ENCODE results near the gene CLCNKA.

DNA sequence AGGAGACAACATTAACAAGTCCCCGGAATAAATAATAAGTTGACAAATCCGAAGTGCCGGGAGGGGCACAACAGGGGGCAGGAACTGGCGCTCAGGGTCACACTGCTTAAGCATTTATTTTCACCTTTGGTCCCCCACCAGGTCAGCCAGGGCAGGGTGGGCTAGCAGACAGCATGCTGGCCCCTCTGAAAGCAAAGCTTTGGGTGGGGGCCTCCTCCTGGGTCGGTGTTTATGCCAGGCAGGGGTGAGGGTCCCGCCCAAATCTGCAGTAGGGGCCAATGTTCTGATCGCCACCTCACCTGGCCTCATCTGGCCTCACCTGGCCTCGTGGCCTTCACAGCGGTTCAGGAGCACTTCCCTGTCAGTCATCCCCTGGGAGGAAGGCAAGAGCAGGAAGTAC lies 59.8 kb downstream of the CLCNKA start:
- TF ChIP-seq, protein P1, sequence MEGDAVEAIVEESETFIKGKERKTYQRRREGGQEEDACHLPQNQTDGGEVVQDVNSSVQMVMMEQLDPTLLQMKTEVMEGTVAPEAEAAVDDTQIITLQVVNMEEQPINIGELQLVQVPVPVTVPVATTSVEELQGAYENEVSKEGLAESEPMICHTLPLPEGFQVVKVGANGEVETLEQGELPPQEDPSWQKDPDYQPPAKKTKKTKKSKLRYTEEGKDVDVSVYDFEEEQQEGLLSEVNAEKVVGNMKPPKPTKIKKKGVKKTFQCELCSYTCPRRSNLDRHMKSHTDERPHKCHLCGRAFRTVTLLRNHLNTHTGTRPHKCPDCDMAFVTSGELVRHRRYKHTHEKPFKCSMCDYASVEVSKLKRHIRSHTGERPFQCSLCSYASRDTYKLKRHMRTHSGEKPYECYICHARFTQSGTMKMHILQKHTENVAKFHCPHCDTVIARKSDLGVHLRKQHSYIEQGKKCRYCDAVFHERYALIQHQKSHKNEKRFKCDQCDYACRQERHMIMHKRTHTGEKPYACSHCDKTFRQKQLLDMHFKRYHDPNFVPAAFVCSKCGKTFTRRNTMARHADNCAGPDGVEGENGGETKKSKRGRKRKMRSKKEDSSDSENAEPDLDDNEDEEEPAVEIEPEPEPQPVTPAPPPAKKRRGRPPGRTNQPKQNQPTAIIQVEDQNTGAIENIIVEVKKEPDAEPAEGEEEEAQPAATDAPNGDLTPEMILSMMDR (conservative IDR thresholded peaks at IDR 0.05): no peak
- TF ChIP-seq ZFX (IDR thresholded peaks at IDR 0.05): no peak

Data from C4-2B (cell line).